Coronary artery (tissue), 2 donors: ENCODE data around the gene CACNG3.

Experiments used
- DNase-seq: peaks from one replicate; pipeline ENCODE4 v3.0.0-alpha.2; 2017; ENCODE audit warnings: low spot score
- H3K27ac ChIP-seq, 2 donors: fragments of 200-600 bp; sonication (generic); one replicate each; pipeline ENCODE4 v1.5.1; 2016 to 2019
- H3K4me3 ChIP-seq: fragments of 200-600 bp; sonication (generic); 2 replicates; pipeline ENCODE4 v1.5.1; 2016; ENCODE audit warnings: mild to moderate bottlenecking, moderate library complexity
- TF ChIP-seq, protein P1 (sequence below): fragments of 200-600 bp; sonication (generic); IDR thresholded peaks from one replicate; pipeline ENCODE4 v1.5.1; 2019; ENCODE audit warnings: antibody characterized with exemption

Gene CACNG3

DNA sequence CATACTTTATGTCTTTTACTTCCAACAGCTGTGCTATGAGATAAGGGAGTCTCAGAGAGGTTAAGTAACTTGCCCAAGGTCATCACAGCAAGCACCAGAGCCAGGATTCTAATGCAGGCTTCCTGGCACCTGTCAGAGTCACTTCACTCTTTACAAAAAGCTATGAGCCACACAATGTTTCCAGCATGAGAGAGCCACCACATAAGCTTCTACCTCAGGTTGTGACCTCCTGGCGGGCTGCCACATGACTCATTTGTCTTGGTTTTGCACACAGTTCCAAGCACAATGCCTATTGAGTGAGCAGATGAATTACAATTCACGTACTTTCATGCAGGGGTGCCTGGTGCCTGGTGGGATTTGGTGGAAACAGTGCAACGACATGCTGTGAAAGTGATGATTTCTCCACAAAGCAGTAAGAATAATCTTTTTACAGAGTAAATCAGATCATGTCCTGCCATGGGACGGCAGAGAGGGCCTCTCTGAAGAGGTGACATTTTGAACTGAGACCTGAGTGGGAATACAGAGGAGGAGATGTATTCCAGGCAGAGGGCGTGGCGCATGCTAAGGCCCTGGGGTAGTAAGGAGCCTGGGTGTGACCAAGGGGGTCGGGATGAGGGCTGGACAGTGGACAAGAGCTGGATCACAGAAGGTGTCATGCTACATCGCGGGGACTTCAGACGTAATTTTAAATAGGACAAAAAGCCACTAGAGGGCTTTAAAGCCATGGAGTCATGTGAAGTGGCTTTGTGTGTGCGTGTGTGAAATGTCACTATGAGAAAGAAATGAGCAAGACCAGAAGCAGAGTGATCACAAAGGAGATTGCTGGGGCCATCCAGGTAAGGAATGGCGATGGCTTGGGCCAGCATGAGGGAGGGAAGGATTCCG, 53.4 kb downstream of the CACNG3 start:
- TF ChIP-seq, protein P1, sequence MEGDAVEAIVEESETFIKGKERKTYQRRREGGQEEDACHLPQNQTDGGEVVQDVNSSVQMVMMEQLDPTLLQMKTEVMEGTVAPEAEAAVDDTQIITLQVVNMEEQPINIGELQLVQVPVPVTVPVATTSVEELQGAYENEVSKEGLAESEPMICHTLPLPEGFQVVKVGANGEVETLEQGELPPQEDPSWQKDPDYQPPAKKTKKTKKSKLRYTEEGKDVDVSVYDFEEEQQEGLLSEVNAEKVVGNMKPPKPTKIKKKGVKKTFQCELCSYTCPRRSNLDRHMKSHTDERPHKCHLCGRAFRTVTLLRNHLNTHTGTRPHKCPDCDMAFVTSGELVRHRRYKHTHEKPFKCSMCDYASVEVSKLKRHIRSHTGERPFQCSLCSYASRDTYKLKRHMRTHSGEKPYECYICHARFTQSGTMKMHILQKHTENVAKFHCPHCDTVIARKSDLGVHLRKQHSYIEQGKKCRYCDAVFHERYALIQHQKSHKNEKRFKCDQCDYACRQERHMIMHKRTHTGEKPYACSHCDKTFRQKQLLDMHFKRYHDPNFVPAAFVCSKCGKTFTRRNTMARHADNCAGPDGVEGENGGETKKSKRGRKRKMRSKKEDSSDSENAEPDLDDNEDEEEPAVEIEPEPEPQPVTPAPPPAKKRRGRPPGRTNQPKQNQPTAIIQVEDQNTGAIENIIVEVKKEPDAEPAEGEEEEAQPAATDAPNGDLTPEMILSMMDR: no peak
- DNase-seq: no peak
- no peak overlapping the region for H3K27ac ChIP-seq
- H3K4me3 ChIP-seq: no peak overlapping the region

DNA sequence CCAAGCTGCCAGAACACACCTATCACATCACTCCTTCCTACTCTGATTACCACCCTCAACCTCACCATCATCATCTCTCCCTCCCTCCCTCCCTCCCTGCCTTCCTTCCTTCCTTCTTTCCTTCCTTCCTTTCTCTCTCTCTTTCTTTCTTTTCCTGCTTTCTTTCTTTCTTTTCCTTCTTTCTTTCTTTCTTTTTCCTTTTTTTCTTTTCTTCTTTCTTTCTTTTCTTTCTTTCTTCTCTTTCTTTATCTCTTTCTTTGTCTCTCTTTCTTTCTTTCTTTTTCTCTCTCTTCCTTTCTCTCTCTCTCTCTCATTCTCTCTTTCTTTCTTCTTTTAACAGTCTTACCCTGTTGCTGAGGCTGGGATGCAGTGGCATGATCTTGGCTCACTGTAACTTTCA, 59.2 kb downstream of the CACNG3 start:
- DNase-seq: no peak
- H3K4me3 ChIP-seq: no peak overlapping the region
- TF ChIP-seq, protein P1: no peak
- no peak overlapping the region for H3K27ac ChIP-seq

GRCh38 chr16:24318680-24319079, 62.5 kb downstream of the CACNG3 start:
- TF ChIP-seq, protein P1: no peak
- no peak overlapping the region for H3K4me3 ChIP-seq
- H3K27ac ChIP-seq: no peak overlapping the region
- no peak for DNase-seq

- TF ChIP-seq, protein P1: no peak
- no peak for DNase-seq
- no peak overlapping the region for H3K4me3 ChIP-seq
- no peak overlapping the region for H3K27ac ChIP-seq
These were observed 63.1 kb downstream of the CACNG3 start for GRCh38 chr16:24319126-24319814.

- TF ChIP-seq, protein P1: no peak
- DNase-seq: no peak
- Histone ChIP-seq H3K27ac (no peak overlapping the region), H3K4me3 (no peak overlapping the region)
These were observed 66.0 kb downstream of the CACNG3 start for GRCh38 chr16:24322106-24322505.

- no peak overlapping the region for H3K4me3 ChIP-seq
- TF ChIP-seq, protein P1: no peak
These were observed 68.3 kb downstream of the CACNG3 start for GRCh38 chr16:24324421-24324820.

More at GRCh38 chr16:24324421-24324820, 68.3 kb downstream of the CACNG3 start:
- no peak for DNase-seq
- H3K27ac ChIP-seq: no peak overlapping the region
